Mesendoderm (in vitro differentiated cells): ENCODE results near the gene ZNF776. TPM values are rescaled to one million over a fixed set of nuclear protein-coding genes. Genes with fewer than 3 reads are reported as not detected.

Experiments
- DNase-seq: peaks from one replicate; pipeline ENCODE4 v3.0.0; 2013
- H2AK5ac ChIP-seq: 2 replicates; pipeline ENCODE4 v1.6.1; 2013; ENCODE audit warnings: low read length, inconsistent platforms
- H2BK120ac ChIP-seq: 2 replicates; pipeline ENCODE4 v1.6.1; 2013; ENCODE audit warnings: low read depth, mild to moderate bottlenecking, low read length, moderate library complexity, mixed read lengths
- H2BK15ac ChIP-seq: replicated peaks from 2 replicates; pipeline ENCODE4 v1.6.1; 2013; ENCODE audit warnings: low read depth, mild to moderate bottlenecking, moderate library complexity
- H2BK5ac ChIP-seq: 2 replicates; pipeline ENCODE4 v1.6.1; 2013; ENCODE audit warnings: low read length, inconsistent platforms
- H3K18ac ChIP-seq: 2 replicates; pipeline ENCODE4 v1.6.1; 2013; ENCODE audit warnings: mild to moderate bottlenecking, low read length, mixed read lengths
- H3K23ac ChIP-seq: one replicate; pipeline ENCODE4 v1.6.1; 2013; ENCODE audit warnings: low read length
- H3K27ac ChIP-seq: 2 replicates; pipeline ENCODE4 v1.5.1; 2013; ENCODE audit warnings: low read depth, mild to moderate bottlenecking, inconsistent platforms, low read length, moderate library complexity
- H3K27me3 ChIP-seq: 2 replicates; pipeline ENCODE4 v1.6.1; 2013; ENCODE audit warnings: low read length, control low read depth, mild to moderate bottlenecking, inconsistent platforms; ENCODE audit not compliant: insufficient read depth, poor library complexity
- H3K36me3 ChIP-seq: 2 replicates; pipeline ENCODE4 v1.6.1; 2013; ENCODE audit warnings: low read length, inconsistent platforms; ENCODE audit not compliant: control insufficient read depth, insufficient read depth
- H3K4ac ChIP-seq: one replicate; pipeline ENCODE4 v1.6.1; 2013; ENCODE audit warnings: low read depth, mild to moderate bottlenecking, low read length, moderate library complexity
- H3K4me1 ChIP-seq: 2 replicates; pipeline ENCODE4 v1.6.1; 2013; ENCODE audit warnings: low read depth, low read length, inconsistent platforms; ENCODE audit not compliant: control insufficient read depth
- H3K4me2 ChIP-seq: 2 replicates; pipeline ENCODE4 v1.6.1; 2013; ENCODE audit warnings: low read length
- H3K4me3 ChIP-seq: 2 replicates; pipeline ENCODE4 v1.5.1; 2013; ENCODE audit warnings: mild to moderate bottlenecking, low read length
- H3K56ac ChIP-seq: one replicate; pipeline ENCODE4 v1.6.1; 2013; ENCODE audit warnings: low read length
- H3K79me1 ChIP-seq: 2 replicates; pipeline ENCODE4 v1.6.1; 2013; ENCODE audit warnings: low read length, inconsistent platforms
- H3K79me2 ChIP-seq: 2 replicates; pipeline ENCODE4 v1.6.1; 2013; ENCODE audit warnings: mild to moderate bottlenecking, low read length; ENCODE audit not compliant: control insufficient read depth, insufficient read depth
- H3K9ac ChIP-seq: 2 replicates; pipeline ENCODE4 v1.6.1; 2013; ENCODE audit warnings: low read length, inconsistent platforms
- H4K5ac ChIP-seq: one replicate; pipeline ENCODE4 v1.6.1; 2013; ENCODE audit warnings: low read length
- H4K8ac ChIP-seq: one replicate; pipeline ENCODE4 v1.6.1; 2013; ENCODE audit warnings: low read depth, mild to moderate bottlenecking, control low read depth, low read length, moderate library complexity
- WGBS: extraction: QIAGEN DNeasy Blood & Tissue Kit; methylation state at CpG from one replicate; pipeline ENCODE4 v1.1.7; 2013; ENCODE audit warnings: low lambda C conversion rate, missing lambda C conversion rate; ENCODE audit not compliant: insufficient coverage; ENCODE audit errors: extremely low coverage; 5-methylcytosine and 5-hydroxymethylcytosine counted together
- polyA plus RNA-seq, 2 experiments: library from polyadenylated mRNA; stranded (reverse); fragments of 200-250 nt; gene quantifications; one replicate each; pipeline ENCODE4 v1.2.3, GENCODE V29; 2013

The ZNF776 gene
- 7.4 TPM for polyA plus RNA-seq (2013, experiment 1 of 2)
- 7.2 TPM for polyA plus RNA-seq (2013, experiment 2 of 2)

GRCh38 chr19:57746580-57747471, at the start of gene ZNF776:
Gene ZNF776 (plus strand): TSS chr19:57746815. CDS start chr19:57747059, 244 bp downstream.
- H4K8ac ChIP-seq, result no peak within 1 kb of the TSS
- peak; percentile 97 for DNase-seq
- no peak within 1 kb of the TSS for H2BK120ac ChIP-seq
- H3K27me3 ChIP-seq, result no peaks in the 10 kb centered on the region
- H4K5ac ChIP-seq, result no peak within 1 kb of the TSS
- H3K56ac ChIP-seq, result peak within 1 kb of the TSS; percentile 94
- H2BK15ac ChIP-seq, result no peak within 1 kb of the TSS
- H3K23ac ChIP-seq, result no peak within 1 kb of the TSS
- peak within 1 kb of the TSS; percentile 85 for H3K4me3 ChIP-seq
- peak within 1 kb of the TSS; percentile 92 for H3K4me2 ChIP-seq
- H3K36me3 ChIP-seq, result peaks cover 2% of the 10 kb centered on the region
- no peak within 1 kb of the TSS for H3K4ac ChIP-seq
- no peak within 1 kb of the TSS for H3K27ac ChIP-seq
- H3K4me1 ChIP-seq, result peaks cover 6% of the 10 kb centered on the region
- peaks cover 25% of the 10 kb centered on the region for H3K79me1 ChIP-seq
- H3K9ac ChIP-seq, result peak within 1 kb of the TSS; percentile 84
- peaks cover 30% of the 10 kb centered on the region for H3K79me2 ChIP-seq
- no peak within 1 kb of the TSS for H2AK5ac ChIP-seq
- H3K18ac ChIP-seq, result peak within 1 kb of the TSS; percentile 42
- H2BK5ac ChIP-seq, result no peak within 1 kb of the TSS
- no CpG with 5 or more reads among the region's 51 CpGs for WGBS

GRCh38 chr19:57701625-57702024, 45.0 kb upstream of the ZNF776 start:
- Histone ChIP-seq H3K23ac (no peak overlapping the region), H3K79me1 (peaks cover 26% of the 10 kb centered on the region), H3K79me2 (peaks cover 22% of the 10 kb centered on the region), H3K4me3 (no peak overlapping the region), H3K4me1 (no peaks in the 10 kb centered on the region), H3K4me2 (no peak overlapping the region), H4K5ac (no peak overlapping the region), H3K27ac (no peak overlapping the region), H3K18ac (no peak overlapping the region), H2BK120ac (no peak overlapping the region), H2BK5ac (no peak overlapping the region), H3K56ac (no peak overlapping the region), H3K27me3 (no peaks in the 10 kb centered on the region), H3K36me3 (peaks cover 22% of the 10 kb centered on the region), H4K8ac (no peak overlapping the region), H2AK5ac (no peak overlapping the region), H3K4ac (no peak overlapping the region), H3K9ac (no peak overlapping the region), H2BK15ac (no peak overlapping the region)
- no CpG with 5 or more reads among the region's 6 CpGs for WGBS
- DNase-seq, result no peak

DNA sequence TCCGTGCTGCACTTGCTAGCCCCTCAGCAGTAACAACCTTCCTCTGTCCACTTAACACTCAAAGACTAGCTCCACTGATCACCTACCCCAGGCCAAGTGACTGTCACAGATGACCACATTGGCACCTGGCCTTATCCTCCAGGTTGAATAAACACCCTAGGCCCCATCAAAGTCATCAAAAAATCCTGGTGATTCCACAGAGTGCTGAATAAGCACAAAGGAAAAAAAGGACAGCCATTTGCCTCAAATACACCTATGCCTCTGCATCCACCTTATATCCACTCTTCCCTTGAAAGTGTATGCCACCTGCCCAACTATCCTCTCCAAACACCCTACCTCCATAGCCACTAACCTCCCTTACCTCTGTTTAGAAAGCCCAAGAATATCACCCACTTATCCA, 40.3 kb upstream of the ZNF776 start:
- Histone ChIP-seq H2AK5ac (no peak overlapping the region), H3K79me1 (peaks cover 35% of the 10 kb centered on the region), H3K79me2 (peaks cover 38% of the 10 kb centered on the region), H2BK5ac (no peak overlapping the region), H3K56ac (no peak overlapping the region), H4K5ac (no peak overlapping the region), H3K23ac (no peak overlapping the region), H3K4me2 (no peak overlapping the region), H4K8ac (no peak overlapping the region), H2BK15ac (no peak overlapping the region), H3K4me3 (no peak overlapping the region), H3K27me3 (no peaks in the 10 kb centered on the region), H3K4me1 (peaks cover 7% of the 10 kb centered on the region), H2BK120ac (no peak overlapping the region), H3K9ac (no peak overlapping the region), H3K18ac (no peak overlapping the region), H3K36me3 (peaks cover 15% of the 10 kb centered on the region), H3K27ac (no peak overlapping the region), H3K4ac (no peak overlapping the region)
- DNase-seq, result no peak
- WGBS, result no CpG with 5 or more reads among the region's 1 CpG

- Histone ChIP-seq H3K79me1 (peaks cover 34% of the 10 kb centered on the region), H2BK15ac (no peak within 1 kb of the TSS), H2BK5ac (no peak within 1 kb of the TSS), H3K23ac (peak within 1 kb of the TSS; percentile 67), H3K4me2 (peak within 1 kb of the TSS; percentile 98), H2BK120ac (no peak within 1 kb of the TSS), H3K18ac (peak within 1 kb of the TSS; percentile 35), H3K4me3 (peak within 1 kb of the TSS; percentile 89), H3K79me2 (peaks cover 38% of the 10 kb centered on the region), H3K9ac (peak within 1 kb of the TSS; percentile 80), H3K27me3 (no peaks in the 10 kb centered on the region), H4K5ac (peak within 1 kb of the TSS; percentile 47), H3K4me1 (peaks cover 7% of the 10 kb centered on the region), H3K4ac (no peak within 1 kb of the TSS), H4K8ac (no peak within 1 kb of the TSS), H2AK5ac (peak within 1 kb of the TSS; percentile 83), H3K56ac (peak within 1 kb of the TSS; percentile 93), H3K36me3 (no peaks in the 10 kb centered on the region), H3K27ac (peak within 1 kb of the TSS; percentile 25)
- DNase-seq, result peak; percentile 97
- no CpG with 5 or more reads among the region's 53 CpGs for WGBS
Measured at GRCh38 chr19:57708641-57709361, 37.8 kb upstream of the ZNF776 start, which contains the start of gene ZNF154. Gene ZNF154 (minus strand): TSS chr19:57709204. CDS start chr19:57708971, 233 bp downstream.

DNA sequence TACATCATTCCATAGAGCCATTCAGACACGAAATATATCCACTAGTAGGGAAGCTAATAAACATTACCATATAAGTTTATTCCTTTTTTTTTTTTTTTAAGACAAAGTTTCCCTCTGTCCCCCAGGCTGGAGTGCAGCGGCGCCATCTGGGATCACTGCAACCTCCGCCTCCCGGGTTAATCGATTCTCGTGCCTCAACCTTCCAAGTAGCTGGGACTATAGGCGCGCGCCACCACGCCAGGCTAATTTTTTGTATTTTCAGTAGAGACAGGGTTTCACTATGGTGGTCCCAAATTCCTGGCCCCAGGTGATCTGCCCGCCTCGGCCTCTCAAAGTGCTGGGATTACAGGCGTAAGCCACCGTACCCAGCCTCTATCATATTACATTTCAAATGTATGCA, 37.0 kb upstream of the ZNF776 start:
- Histone ChIP-seq H3K4me2 (peak overlapping the region; percentile 98), H3K9ac (peak overlapping the region; percentile 80), H3K18ac (no peak overlapping the region), H2BK5ac (no peak overlapping the region), H3K79me2 (peaks cover 34% of the 10 kb centered on the region), H3K36me3 (no peaks in the 10 kb centered on the region), H3K23ac (no peak overlapping the region), H3K79me1 (peaks cover 27% of the 10 kb centered on the region), H3K27me3 (no peaks in the 10 kb centered on the region), H3K27ac (no peak overlapping the region), H2BK120ac (no peak overlapping the region), H4K5ac (peak overlapping the region; percentile 47), H3K4ac (no peak overlapping the region), H3K56ac (peak overlapping the region; percentile 93), H2AK5ac (no peak overlapping the region), H2BK15ac (no peak overlapping the region), H3K4me3 (no peak overlapping the region), H4K8ac (no peak overlapping the region), H3K4me1 (peaks cover 7% of the 10 kb centered on the region)
- DNase-seq, result peak; percentile 28
- whole genome bisulfite sequencing, result no CpG with 5 or more reads among the region's 15 CpGs
